HG02943 (cell line): ENCODE measurements around the gene RGSL1.

Source experiments
- ATAC-seq: cut with Tn5 transposase; IDR thresholded peaks from one replicate; pipeline ENCODE4 v1.9.1; 2021; ENCODE audit warnings: mild to moderate bottlenecking, low read depth, moderate library complexity; ENCODE audit not compliant: unreplicated experiment

RGSL1 gene

DNA sequence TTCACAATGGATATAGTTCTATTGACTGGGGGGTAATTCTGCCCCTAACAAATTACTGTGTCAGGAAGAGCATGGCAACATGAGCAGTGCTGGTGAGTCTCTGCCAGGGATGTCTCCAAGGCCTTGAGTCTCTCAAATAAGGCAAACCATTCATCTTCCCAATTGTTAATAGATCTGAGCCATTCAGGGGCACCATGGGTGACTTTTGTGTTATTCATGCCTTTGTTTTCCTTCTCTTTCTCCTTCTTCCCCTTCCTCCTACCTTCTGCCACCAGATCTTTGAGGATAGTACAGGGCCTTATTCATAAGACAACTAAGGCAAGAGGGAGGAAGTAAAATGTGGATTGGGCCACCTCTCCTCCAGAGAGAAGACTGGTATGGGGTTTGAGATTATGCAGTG is at the start of gene RGSL1:
Gene RGSL1 (plus strand): TSS at position 60 of the 400 bp plus-strand sequence. CDS start 20 bp downstream, at position 80.
- no peak for ATAC-seq

- no peak for ATAC-seq
These were observed 49.4 kb upstream of the RGSL1 start, which contains the start of gene TEDDM1 for GRCh38 chr1:182400567-182400966. TSS of gene TEDDM1 (minus strand) at chr1:182400667. CDS start at chr1:182400485, 182 bp downstream.

- no peak for ATAC-seq
These were observed 45.2 kb upstream of the RGSL1 start for GRCh38 chr1:182404781-182405180.

- no peak for ATAC-seq
These were observed 44.4 kb upstream of the RGSL1 start for GRCh38 chr1:182405578-182405977.

- ATAC-seq = no peak
These were observed 43.9 kb upstream of the RGSL1 start for GRCh38 chr1:182406012-182406411.

DNA sequence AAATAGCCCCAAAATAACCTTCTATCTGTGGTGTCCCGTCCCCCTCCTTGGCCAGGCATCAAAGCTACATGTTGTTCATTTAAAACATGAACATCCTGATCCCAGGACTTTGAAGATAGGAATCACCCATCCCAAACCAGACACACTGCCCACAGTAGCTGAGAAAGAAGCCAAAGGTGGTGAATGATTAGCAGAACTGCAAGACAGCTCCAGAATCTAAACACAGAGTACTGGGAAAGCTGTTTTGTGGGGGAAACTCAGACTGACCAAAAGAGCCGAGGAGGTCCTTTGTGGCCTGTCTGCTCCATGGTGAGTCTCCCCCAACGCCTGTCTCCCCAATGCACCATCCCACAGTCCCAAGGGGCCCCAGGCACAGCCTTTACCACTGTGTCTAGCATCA is 42.2 kb upstream of the RGSL1 start:
- no peak for ATAC-seq

GRCh38 chr1:182408435-182409075 is 41.4 kb upstream of the RGSL1 start:
- no peak for ATAC-seq

- ATAC-seq = no peak
These were observed 39.8 kb upstream of the RGSL1 start for GRCh38 chr1:182410138-182410537.

DNA sequence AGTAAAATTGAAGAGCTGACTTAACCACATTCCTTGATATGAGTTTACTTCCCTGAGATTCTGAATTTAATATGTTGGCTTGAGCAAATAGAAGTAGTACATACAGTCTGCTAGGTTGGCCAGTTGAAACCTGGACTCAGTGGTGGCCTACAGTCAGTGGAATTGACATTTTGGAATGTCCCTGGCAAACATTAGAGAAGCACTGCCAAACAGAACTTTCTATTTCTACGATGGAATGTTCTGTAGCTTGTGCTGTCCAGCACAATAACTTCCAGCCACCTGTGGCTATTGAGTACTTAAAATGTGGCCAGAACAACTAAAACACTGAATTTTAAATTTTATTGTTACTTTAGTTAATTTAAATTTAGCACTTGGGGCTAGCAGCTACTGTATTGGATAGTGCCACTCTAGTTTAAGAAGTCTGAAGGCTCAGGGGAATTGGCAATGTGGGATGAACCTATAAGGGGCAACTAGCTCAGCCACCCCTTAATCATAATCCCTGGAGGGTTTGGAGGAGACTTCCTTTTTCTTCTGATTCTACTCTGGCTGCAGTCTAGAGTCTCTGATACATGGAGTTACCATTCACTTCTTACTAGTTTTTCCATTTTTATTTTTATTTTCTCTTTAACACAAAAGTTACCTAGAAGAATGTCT is 39.2 kb upstream of the RGSL1 start:
- ATAC-seq = no peak

DNA sequence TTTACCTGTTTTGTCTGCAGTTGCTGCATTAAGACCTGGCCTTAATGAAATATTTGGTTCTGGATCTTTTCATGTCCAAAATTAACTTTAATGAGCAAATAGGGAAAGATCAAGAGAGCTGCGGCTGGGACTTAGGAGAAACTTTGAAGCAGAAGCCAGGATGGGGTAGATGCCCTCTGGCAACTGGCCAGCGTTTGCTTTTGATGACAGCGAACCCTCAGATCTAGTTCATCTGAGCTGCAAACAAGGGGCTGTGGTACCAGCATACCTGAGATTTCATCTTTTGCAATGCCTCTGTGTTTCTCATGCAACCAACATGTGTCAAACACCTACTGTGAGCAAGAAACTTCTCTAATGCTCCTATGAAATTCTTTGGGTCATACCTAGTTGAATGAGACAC is 36.5 kb upstream of the RGSL1 start:
- no peak for ATAC-seq

GRCh38 chr1:182413969-182414368 is 36.0 kb upstream of the RGSL1 start:
- ATAC-seq = no peak

DNA sequence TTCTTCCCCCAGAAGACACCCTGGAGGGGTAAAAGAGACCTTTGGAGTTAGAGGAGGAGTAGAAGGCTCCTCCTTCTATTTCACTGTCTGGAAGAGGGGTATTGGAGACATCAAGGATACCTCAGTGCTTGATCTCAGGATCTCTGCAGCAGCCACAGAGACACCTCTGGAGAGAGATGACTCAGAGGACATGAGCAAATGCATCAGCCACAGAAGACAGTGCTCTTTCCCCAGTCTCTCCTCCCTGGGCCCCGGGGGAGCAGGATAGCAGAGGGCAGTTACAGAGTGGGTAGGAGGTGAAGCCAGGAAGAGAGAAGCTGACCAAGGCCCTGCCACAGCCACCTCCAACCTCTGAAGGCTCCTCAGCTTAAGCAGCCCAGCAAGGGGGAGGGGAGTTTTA is 34.2 kb upstream of the RGSL1 start:
- ATAC-seq = no peak

DNA sequence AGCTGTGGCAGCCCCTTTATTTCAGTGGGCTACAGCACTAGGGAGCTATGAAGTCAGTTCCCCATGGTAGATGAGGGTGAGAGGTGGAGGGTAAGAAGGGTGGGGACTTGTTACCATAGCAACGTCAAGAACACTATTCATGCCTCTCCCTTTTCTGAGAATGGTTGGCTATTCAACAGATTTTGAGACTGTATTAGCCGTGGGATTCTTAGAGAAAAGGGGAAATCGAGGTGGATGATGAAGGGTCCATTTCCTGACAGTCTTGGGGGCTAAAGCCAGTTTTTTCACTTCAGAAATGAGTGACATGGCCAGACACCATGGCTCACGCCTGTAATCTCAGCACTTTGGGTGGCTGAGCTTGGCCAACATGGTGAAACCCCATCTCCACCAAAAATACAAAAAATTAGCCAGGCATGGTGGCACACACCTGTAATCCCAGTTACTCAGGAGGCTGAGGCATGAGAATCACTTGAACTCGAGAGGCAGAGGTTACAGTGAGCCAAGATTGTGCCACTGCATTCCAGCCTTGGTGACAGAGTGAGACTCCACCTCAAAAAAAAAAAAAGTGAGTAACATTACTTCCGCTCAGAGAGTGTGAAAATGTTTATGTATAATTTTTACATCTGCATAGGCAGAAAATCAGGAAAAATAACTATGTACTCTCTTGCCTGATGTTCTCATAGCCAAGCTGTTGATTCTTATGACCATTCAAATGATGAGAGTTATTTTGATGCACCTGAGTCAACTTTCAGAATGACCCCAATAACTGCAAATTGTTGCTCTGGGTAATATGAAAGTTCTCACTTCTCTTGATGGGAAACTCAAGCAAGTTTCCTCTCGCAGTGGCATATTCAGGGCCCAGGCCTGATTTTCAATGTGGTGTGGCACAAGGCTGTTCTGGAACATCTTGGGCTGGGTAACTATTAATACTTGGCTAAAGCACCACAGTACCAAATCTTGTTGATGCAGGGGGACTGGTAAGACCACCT is 23.2 kb upstream of the RGSL1 start:
- ATAC-seq = peak; percentile 61

DNA sequence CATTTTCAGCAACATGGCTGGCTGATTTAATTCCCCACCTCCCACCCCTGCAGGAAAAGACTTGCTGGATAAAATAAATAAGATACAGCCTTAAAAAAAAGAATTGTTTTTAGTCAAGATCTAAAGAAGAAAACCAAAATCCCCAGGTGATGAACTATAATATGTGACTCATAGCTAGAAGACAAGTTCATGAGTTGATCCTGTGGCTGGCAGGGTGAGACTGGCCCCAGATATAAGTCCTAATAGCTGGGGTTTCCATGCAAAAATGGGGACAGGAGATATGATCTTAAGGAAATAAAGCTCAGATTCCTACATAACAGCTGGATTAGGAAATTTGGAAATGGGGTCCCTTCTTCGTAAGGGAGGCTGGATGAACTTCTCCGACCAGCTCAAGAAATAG is 21.9 kb upstream of the RGSL1 start:
- no peak for ATAC-seq

DNA sequence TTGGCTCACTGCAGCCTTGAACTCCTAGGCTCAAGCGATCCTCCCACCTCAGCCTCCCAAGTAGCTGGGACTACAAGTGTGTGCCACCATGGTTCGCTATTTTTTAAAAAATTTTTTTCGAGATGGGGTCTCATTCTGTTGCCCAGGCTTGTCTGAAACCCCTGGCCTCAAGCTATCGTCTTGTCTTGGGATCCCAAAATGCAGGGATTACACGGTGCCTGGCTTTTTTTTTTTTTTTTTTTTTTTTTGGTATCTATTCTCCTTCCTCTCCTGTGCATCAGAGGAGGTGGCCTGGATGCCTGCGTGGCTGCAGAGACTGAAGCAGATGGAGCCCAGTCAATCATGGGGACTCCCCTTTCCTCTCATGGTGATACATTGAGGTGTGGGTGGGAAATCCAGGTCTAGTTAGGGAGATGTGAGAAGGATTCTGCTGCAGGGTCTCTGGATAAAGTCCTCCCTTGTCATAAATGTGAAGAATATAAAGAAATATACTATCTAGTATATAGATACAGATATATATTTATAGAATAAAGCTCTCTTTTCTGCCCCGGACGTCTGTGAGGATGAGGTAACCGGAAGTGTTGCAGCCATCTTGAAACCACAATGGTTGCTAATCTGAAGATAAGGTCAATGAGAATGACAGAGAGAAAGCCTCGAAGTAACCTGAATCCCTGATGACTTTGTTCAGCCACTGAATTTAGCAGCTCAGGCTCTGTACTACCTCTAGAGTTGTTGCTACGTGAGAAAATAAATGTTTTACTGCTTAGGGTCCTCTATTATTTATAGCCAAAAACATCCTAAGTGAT is 19.5 kb upstream of the RGSL1 start:
- peak; percentile 45 for ATAC-seq

GRCh38 chr1:182431278-182431677 is 18.7 kb upstream of the RGSL1 start:
- ATAC-seq = no peak

GRCh38 chr1:182433580-182433979 is 16.4 kb upstream of the RGSL1 start:
- no peak for ATAC-seq

- ATAC-seq = no peak
These were observed 11.6 kb upstream of the RGSL1 start for GRCh38 chr1:182438326-182438725.

GRCh38 chr1:182441719-182442118 is 8.2 kb upstream of the RGSL1 start:
- no peak for ATAC-seq

GRCh38 chr1:182442333-182442732 is 7.6 kb upstream of the RGSL1 start:
- no peak for ATAC-seq
